Colonic mucosa (tissue), 4 donors: Measurements from ENCODE around the gene OGFR. TPM values are rescaled to one million over a fixed set of nuclear protein-coding genes. Genes with fewer than 3 reads are reported as not detected.
A peak's percentile ranks its signal among the peaks of the same experiment; 100 is the strongest.

ENCODE experiments used
- DNase-seq: peaks from one replicate; pipeline ENCODE4 v3.0.0-alpha.2; 2020
- H3K27ac ChIP-seq: fragments of 200-600 bp; one replicate; pipeline ENCODE4 v1.8.0; 2021
- H3K27me3 ChIP-seq: fragments of 200-600 bp; one replicate; pipeline ENCODE4 v1.8.0; 2021
- H3K36me3 ChIP-seq: fragments of 200-600 bp; one replicate; pipeline ENCODE4 v1.8.0; 2021
- H3K4me1 ChIP-seq: fragments of 200-600 bp; one replicate; pipeline ENCODE4 v1.8.0; 2021; ENCODE audit warnings: mild to moderate bottlenecking
- H3K4me3 ChIP-seq: fragments of 200-600 bp; one replicate; pipeline ENCODE4 v1.8.0; 2021
- H3K9ac ChIP-seq, 2 donors: one replicate each; pipeline ENCODE4 v1.7.0; 2013; ENCODE audit warnings: control low read depth in 2 of 2, low read depth in 2 of 2, low read length in 2 of 2
- H3K9me3 ChIP-seq: fragments of 200-600 bp; one replicate; pipeline ENCODE4 v1.8.0; 2021
- intact Hi-C: fragments of 100-400 bp; cut with DNase I; formaldehyde crosslinking; loops from one replicate; pipeline ENCODE4 v1.14.1; 2022
- total RNA-seq, 2 donors: library from RNA; stranded (reverse); fragmentation: NEBNext Ultra II Directional in 1 of 2; extraction: Animal tissue kit (Norgen Biotek cat#: 25700) in 1 of 2; gene quantifications; one replicate each; pipeline ENCODE4 v1.2.1, GENCODE V29; 2021
- TF ChIP-seq, protein P1 (sequence below): fragments of 200-600 bp; IDR thresholded peaks from one replicate; pipeline ENCODE4 v1.8.0; 2022; ENCODE audit warnings: antibody characterized with exemption, mild to moderate bottlenecking
- donor health status: healthy.
- donor health status: DM: no; HTN: no; CAD: no.
- donor health status: DM: no; HTN: no; CAD: no.

OGFR gene
- total RNA-seq, 2 donors from 2014 or later: 36.3 to 36.8 TPM

DNA sequence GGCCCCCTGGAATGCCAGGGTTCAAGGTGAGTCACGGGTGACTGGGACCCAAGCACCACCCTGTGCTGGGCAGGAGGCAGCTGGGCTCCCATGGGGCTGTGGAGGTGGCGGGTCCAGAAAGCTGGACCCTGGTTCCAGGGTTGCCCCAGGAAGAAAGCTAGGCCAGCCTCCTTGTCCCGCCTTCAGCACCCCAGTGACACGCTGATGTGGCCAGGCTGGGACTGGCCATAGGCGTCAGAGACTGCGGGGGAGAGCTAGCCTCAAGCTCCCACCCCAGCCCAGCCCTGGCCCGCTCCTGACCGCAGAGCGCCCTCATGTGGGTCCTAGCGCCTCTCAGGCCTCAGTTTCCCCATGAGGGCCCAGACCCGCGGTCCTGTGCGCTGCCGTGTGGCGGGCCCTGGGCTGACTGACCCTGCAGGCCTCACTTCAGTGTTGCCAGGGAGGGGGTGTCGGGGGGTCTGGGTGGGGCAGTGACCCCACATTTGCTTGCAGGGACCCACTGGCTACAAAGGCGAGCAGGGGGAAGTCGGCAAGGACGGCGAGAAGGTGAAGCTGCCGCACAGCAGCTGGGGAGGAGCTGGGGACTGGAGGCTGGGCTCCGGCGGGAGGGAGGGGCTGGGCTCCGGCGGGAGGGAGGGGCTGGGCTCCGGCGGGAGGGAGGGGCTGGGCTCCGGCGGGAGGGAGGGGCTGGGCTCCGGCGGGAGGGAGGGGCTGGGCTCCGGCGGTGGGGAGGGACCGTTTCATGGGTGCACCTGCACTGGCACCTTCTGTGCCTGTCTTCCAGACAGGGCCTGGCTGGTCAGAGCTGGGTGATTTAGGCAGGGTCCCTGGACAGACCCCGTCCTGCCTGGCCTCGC is 20.1 kb downstream of the OGFR start:
- Histone ChIP-seq H3K27me3 (peaks cover 4% of the 10 kb centered on the region), H3K27ac (peak overlapping the region; percentile 57), H3K4me3 (peak overlapping the region; percentile 33), H3K9me3 (no peaks in the 10 kb centered on the region), H3K36me3 (no peaks in the 10 kb centered on the region), H3K4me1 (peaks cover 11% of the 10 kb centered on the region), H3K9ac (peak overlapping the region; percentile 64 to 73)
- DNase-seq: peak; percentile 76
- intact Hi-C loops: no loop called here
- TF ChIP-seq, protein P1, sequence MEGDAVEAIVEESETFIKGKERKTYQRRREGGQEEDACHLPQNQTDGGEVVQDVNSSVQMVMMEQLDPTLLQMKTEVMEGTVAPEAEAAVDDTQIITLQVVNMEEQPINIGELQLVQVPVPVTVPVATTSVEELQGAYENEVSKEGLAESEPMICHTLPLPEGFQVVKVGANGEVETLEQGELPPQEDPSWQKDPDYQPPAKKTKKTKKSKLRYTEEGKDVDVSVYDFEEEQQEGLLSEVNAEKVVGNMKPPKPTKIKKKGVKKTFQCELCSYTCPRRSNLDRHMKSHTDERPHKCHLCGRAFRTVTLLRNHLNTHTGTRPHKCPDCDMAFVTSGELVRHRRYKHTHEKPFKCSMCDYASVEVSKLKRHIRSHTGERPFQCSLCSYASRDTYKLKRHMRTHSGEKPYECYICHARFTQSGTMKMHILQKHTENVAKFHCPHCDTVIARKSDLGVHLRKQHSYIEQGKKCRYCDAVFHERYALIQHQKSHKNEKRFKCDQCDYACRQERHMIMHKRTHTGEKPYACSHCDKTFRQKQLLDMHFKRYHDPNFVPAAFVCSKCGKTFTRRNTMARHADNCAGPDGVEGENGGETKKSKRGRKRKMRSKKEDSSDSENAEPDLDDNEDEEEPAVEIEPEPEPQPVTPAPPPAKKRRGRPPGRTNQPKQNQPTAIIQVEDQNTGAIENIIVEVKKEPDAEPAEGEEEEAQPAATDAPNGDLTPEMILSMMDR: no peak

DNA sequence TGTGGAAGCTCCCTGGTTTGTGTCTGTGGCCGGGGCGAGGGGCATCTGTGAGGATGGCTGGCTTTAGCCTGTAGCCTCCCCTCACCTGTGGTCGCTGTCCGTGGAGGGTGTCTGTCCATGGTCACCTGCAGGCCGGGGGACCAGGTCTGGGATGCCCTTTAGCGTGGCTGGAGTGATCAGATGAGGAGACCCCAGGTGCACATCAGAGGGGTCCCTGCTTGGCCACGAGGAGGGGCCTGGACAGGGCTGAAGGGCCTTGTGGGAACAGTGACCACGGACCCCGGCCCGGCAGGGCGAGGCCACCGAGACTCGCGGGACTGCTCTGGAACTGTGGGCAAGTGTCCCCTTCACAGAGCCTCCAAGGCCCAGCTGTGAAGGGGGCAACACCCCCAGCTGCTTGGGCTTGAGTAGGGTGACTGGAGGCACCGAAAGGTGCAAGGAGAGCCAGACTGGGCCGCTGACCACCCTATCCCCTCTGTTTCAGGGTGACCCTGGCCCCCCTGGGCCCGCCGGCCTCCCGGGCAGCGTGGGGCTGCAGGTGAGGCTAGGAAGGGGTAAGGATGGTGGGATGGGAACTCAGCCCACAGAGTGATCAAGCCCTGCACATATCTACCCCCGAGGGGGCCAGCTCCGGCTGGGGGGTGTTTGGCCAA is 20.8 kb downstream of the OGFR start:
- H3K27ac ChIP-seq: no peak overlapping the region
- intact Hi-C loops: no loop called here
- peaks cover 11% of the 10 kb centered on the region for H3K4me1 ChIP-seq
- no peaks in the 10 kb centered on the region for H3K9me3 ChIP-seq
- DNase-seq: no peak
- no peak overlapping the region for H3K4me3 ChIP-seq
- TF ChIP-seq, protein P1: no peak
- H3K36me3 ChIP-seq: no peaks in the 10 kb centered on the region
- H3K9ac ChIP-seq: no peak overlapping the region
- H3K27me3 ChIP-seq: no peaks in the 10 kb centered on the region

DNA sequence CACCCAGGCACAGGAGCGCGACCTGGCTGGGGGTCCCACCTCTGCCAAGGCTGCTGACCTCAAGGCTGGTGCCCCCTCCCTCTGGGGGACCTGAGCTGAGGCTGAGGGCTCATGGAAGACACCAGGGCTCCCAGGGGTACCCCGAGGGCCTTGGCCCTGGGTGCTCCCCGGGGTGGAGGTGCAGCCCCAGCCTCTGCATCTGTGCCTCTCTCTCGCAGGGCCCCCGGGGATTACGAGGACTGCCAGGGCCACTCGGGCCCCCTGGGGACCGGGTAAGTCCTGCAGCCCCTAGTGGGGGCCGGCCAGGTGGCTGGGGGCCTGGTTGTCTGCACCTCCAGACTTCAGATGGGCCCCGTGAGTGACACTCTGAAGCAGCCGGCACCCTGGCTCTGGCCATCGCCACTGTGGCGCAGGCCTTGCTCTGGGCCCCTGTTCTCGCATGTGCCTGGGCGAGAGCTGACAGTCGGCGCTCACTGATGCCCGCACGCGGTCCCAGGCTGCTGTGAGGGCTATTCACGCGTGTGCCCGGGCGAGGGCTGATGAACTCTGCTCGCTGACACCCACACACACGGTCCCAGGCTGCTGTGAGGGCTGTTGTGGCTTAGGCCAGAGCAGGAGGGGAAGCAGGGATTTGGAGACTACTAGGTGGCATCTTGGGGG is 21.5 kb downstream of the OGFR start:
- Histone ChIP-seq H3K4me3 (no peak overlapping the region), H3K9ac (no peak overlapping the region), H3K27ac (no peak overlapping the region), H3K36me3 (no peaks in the 10 kb centered on the region), H3K4me1 (peaks cover 15% of the 10 kb centered on the region), H3K9me3 (no peaks in the 10 kb centered on the region), H3K27me3 (no peaks in the 10 kb centered on the region)
- TF ChIP-seq, protein P1: no peak
- no peak for DNase-seq
- intact Hi-C loops: no loop called here

DNA sequence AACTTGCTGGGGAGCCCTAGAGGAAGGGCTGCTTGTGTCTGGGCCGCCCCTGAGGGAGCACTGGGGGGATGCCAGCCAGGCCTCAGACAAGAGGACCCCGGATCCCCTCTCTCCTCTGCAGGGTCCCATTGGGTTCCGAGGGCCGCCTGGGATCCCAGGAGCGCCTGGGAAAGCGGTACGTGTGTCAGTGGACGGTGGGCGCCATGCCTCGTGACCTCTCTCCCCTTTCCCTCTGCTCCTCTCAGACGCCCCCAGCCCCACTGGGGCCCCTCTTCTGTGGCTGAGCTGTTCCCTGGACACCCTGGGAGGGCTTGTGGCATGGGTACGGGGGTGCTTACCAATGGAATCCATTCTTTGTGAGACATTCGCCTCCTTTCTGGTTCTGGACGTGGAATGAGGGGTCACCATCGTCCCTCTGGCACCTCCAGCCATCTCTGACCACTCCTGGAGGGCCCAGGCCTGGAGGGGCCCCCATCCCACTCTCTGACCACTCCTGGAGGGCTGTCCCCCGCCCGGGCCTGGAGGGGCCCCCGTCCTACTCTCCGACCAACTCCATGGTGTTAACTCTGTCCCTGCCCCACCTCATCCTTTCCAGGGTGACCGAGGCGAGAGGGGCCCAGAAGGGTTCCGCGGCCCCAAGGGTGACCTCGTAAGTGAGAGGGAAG is 22.1 kb downstream of the OGFR start:
- no peak for DNase-seq
- Histone ChIP-seq H3K4me3 (no peak overlapping the region), H3K27ac (no peak overlapping the region), H3K9ac (no peak overlapping the region), H3K9me3 (no peaks in the 10 kb centered on the region), H3K4me1 (peaks cover 18% of the 10 kb centered on the region), H3K36me3 (no peaks in the 10 kb centered on the region), H3K27me3 (no peaks in the 10 kb centered on the region)
- TF ChIP-seq, protein P1: no peak
- intact Hi-C loops: no loop called here
